ENCODE results near the gene BRICD5.
"Not testable (repeated sequence)": the region's sequence is repeated elsewhere in the genome, so short reads cannot be mapped to it uniquely, and the experiment has no call there.

The BRICD5 gene

DNA sequence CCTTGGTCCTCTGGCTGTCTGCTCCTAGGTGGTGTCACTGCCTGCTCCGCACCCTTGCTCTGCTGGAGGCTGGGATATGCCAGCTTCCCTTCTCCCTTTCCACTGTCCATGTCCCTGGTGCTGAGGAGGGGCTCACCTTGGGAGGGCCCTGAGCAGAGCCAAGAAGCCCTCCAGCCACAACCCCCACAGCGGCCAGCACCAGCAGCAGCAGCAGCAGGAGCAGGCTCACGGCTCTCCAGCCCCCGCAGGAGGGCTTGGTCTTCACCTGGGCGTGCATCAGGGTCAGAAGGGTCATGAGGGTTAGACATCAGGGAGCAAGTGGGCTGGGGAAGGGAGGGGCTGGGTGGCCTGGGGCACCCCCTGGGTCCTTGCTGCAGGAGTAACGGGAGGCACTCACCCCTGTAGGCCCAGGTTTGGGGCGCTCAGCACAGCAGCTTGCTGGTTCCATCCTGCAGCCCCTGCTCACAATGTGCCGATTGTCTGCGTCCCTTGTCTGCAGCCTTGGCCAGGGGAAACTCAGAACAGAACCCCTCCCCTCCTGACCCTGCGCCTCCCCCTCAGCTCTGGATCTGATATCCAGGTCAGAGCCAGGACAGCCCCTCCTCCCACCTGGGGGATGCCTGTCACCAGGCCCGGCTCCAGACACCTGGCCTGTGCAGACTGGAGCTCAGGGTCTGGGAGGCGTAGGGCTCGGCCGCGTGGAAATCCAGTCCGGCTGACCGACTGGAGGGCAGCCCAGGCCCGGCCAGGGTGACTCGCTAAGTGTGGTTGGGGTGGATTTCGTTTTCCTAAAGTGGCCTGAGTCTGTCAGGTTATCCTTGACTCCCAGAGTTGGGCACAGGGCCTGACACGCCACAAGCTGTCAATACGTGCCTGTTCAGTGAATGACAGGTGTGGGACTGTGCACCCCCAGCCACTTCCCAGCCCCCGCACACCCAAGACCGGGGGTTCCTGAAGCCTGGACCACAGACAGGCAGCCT, at the start of gene BRICD5:
Gene BRICD5, minus strand, starts transcription at position 478 of the 980 bp plus-strand sequence. Its CDS starts 30 bp downstream, at position 448.
- no peak for DNase-seq (ENCODE audit: low read depth in 2 of 2)

DNA sequence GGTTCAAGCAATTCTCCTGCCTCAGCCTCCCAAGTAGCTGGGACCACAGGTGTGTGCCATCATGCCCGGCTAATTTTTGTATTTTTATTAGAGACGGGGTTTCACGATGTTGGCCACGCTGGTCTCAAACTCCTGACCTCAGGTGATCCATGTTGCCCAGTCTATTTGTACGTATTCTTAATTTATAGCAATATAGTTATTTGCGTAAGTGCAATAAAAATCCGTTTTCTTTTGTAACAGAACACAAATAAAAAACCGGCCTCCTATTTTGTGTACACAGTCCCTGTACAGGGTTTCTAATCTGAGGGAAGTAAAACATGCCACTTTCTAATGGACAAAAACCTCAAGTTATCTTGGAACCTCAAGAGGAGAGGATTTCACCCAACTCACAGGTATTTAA, 49.6 kb upstream of the BRICD5 start:
- DNase-seq (ENCODE audit: low read depth in 2 of 2): no peak

DNA sequence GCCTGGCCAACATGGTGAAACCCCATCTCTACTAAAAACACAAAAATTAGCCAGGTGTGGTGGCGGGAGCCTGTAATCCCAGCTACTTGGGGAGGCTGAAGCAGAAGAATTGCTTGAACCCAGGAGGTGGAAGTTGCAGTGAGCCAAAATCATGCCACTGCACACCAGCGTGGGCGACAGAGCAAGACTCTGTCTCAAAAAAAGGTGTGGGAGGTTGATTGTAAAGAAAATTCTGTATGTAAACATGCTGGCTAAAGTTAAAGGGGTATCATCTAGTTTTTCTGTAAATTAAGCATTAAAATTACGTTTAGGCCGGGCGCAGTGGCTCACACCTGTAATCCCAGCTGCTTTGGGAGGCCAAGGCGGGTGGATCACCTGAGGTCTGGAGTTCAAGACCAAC, 47.9 kb upstream of the BRICD5 start:
- DNase-seq (ENCODE audit: low read depth in 2 of 2): not testable (repeated sequence)

DNA sequence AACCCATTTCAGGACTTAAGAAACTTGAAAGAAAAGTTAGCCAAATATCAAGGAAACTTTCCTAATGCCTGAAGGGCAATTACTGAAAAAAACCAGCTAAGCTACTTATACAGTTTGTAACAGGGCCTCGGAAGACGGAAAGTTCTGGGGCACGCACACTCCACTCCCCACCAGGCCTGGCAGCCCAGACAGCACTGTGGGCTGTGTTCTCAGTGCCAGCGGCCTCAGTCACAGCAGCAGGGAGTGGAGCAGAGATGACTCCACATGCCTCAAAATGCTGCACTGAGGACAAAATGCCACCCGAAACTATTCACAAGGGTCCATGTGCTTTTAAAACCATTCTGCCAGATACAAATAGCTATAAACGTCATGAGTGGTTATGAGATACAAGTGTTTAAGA, 47.1 kb upstream of the BRICD5 start:
- DNase-seq (ENCODE audit: low read depth in 2 of 2): no peak

DNA sequence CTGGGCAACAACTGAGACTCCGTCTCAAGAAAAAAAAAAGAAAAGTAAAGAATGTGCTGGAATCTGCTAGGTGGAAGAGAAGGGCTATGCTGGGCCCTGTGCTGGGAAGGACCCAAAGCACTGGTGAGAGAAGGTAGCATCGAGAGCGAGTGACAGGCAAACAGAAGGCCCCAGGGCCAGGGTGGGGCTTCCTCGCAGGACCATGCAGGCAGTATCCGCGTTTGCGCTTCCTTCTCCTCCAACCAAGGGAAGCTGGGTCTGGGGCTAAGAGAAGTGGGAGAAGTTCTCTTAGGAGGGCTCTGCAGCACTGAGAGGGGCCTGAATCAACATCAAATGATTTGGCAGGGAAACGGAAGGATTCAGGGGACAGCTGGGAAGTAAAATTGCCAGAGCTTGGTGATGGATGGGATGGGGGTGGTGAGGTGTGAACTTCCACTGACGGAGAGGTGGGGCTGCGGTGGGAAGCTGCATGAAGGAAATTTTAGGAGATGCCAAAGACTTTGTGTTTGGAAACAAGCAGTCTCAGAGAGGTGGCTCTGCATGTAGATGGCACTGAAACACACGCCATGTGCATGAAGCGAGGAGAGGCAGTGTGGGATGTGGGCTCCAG, 46.0 kb upstream of the BRICD5 start:
- DNase-seq (ENCODE audit: low read depth in 2 of 2): no peak

DNA sequence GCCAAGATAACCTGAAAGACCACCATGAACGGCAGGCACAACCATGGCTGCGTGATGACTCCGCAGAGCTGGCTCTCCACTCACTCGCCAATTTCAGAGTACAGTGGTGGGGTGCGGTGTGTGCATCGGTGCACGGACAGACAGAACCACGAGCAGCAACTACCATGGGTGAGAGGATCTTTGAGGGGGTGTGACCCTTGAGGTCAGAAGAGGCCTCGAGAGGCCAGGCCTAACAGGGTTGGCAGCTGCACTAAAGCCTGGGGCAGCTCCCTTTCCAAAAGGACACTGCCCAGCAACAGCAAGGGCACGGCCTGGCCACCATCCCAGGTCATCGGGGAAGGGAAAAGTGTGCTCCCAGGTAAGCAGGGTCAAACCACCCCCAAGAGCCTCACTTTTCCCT, 42.6 kb upstream of the BRICD5 start:
- no peak for DNase-seq (ENCODE audit: low read depth in 2 of 2)

DNA sequence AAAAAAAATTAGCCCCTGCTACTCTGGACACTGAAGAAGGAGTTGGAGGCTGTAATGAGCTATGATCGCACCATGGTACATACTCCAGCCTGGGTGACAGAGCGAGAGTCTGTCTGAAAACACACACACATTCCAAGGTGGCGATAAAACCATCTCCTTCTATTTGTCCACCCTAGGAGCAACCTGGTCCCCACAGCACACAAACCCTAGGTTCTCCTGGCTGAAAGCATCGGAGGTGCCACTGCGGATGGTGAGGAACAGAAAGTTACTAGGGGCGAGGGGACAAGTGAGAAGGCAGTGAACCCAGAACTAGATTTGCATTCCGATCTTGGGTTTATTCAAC, 42.1 kb upstream of the BRICD5 start:
- DNase-seq (ENCODE audit: low read depth in 2 of 2): no peak

DNA sequence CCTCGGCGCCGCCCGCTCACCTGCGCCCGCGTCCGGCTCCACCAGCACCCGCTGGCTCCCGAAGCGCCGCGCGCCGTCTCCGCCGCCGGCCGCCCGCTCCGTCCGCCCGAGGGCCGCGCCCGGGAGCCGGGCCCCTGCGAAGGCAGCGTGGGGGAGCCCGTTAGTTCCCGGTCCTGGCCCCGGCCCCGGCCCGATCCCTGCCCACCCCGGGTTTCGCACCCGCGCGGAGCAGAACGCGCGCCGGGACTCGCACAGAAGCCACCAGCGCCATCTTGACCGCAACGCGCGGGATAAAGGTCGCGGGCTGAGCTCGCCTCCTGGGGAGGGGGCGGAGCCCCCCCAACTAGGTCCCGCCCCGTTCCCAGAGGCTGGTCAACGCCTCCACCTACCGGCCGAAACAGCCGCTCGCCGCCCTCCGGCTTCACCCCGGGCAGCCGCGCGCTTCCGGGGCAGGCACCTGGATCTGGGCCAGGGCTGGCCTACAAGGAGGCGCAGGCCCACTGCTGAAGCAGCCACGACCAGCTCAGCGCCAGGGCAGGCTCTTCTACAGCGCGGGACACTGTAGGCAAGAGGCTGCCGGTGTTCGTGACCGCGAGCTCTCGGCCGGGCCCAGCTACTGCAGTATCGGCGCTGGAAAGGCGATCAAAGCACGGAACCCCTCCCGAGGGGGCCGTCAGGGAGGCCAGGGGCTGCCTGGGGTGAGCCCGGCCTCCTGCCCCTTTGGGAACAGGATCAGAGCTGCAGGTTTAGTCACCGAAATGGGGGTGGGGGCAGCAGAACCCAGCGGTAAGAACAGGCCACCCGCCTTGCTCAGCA, 40.8 kb upstream of the BRICD5 start, which contains the start of gene ECI1:
Gene ECI1, minus strand, starts transcription at position 292 of the 816 bp plus-strand sequence. Its CDS starts 21 bp downstream, at position 271.
- peak; percentile 63 to 65 for DNase-seq (ENCODE audit: low read depth in 2 of 2)

DNA sequence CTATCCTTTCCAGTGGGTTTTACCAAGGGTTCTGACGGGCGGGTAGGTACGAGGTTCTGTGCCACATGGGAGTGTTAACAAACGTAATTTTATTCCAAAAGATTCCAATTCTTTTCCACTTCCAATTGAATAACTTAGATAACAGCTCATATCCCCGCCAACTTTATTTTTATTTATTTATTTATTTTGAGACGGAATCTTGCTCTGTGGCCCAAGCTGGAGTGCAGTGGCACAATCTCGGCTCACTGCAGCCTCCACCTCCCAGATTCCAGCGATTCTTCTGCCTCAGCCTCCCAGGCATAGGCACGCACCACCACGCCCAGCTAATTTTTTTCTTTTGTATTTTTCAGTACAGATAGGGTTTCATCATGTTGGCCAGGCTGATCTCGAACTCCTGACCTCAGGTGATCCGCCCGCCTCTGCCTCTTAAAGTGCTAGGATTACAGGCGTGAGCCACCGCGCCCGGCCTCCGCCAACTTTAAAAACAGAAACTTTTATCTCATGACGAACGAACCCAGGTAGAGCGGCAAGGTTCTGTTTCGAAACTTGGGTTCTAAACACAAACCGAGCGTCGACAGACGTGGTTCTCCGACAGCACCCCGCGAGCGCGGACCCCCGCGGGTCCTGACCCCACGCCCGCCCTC, 40.1 kb upstream of the BRICD5 start:
- no peak for DNase-seq (ENCODE audit: low read depth in 2 of 2)

DNA sequence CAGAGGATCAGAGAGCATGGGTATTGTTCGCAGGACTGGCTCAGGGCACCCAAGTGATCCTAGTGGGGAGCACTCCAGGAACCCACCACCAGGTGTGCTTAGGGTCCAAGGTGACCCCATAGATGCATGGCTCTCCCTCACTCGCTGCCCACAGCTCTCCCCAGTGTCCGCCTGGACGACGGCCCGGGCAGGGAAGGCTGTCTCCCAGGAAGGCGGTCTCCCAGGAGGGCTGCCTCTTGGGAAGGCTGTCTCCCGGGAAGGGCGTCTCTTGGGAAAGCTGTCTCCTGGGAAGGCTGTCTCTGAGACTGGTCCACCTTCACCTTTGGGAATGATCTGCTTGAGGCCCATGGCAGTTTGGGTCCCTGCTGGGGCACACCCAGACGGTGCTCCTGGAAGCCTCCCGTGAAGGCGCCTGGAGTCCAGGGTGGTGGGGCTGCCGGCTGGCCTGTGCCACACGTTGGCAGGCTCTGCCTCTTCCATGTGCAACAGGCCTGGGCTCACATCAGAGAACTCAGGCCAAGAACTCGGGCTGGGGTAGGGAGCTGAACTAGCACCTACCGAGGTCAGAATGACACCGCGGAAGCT, 35.7 kb upstream of the BRICD5 start:
- no peak for DNase-seq (ENCODE audit: low read depth in 2 of 2)

DNA sequence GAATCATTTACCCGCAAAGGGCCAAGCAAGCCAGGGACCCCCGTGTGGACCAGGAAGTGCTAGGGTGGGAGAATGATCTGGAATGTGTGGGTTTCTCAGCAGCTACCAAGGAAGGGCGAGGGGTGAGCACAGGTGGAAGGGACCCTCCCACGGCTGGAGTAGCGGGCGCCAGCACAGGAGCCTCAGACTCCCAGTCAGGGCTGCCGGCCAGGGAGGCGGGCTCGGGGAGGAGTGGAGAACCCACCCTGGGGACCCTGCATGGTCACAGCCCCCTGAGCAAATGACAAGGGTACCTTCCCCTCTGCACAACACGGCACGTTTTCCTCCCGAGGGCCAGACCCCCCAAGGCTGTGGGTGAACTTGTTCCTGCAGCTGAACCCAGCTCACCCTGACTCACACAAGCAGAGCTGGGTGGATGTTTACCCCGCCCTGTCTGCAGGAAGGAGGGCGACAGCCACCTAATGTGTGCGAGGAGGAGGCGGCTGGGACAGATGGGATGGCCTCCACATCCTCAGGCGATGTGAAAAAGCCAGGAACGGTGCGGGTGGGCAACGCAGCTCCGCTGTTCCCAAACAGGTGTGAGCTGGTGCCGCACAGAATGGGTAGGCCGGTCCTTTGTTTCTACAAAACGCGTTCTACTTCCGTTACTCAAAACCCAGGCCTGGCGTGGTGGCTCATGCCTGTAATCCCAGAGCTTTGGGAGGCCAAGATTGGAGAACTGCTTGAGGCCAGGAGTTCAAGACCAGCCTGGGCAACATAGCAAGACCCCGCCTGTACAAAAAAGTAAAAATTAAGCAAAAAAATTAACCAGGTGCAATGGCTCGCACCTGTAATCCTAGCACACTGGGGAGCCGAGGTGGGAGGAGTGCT, 34.5 kb upstream of the BRICD5 start:
- no peak for DNase-seq (ENCODE audit: low read depth in 2 of 2)

DNA sequence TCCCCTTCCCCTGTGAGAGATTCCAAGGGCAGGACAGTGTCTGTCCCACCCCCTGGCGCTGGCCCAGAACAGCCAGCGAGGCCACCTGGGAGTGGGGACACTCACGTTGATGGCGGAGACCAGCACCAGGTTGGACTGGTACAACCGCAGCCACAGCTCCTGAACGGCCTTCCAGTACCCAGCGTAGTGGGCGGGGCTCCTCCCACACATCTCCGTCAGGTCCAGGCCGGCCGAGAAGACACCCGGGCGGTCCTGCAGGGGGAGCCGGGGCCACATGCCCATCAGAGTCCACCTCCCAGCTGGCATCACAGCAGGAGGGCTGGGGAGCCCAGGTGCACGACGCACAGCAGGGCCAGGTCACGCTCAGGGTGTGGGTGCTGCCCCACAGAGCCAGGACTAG, 33.6 kb upstream of the BRICD5 start:
- no peak for DNase-seq (ENCODE audit: low read depth in 2 of 2)

DNA sequence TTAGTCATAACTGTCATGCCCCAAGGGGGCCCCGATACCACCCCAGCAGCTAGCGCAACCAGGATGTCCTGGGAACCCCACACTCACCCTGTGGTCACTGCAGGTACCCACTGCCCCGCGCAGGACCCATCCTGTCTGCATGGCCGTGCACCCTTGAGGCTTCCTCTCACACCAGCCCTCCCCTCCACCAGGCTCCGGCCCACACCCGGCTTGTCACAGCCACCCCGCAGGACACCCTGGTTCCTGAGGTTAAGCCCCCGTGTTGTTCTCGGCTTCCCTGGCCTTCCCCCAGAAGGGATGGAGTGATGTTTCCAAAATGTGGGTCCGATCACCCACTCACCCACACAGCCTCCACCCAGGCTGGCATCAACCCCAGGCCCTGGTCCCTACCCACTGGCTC, 33.1 kb upstream of the BRICD5 start:
- DNase-seq (ENCODE audit: low read depth in 2 of 2): no peak

DNA sequence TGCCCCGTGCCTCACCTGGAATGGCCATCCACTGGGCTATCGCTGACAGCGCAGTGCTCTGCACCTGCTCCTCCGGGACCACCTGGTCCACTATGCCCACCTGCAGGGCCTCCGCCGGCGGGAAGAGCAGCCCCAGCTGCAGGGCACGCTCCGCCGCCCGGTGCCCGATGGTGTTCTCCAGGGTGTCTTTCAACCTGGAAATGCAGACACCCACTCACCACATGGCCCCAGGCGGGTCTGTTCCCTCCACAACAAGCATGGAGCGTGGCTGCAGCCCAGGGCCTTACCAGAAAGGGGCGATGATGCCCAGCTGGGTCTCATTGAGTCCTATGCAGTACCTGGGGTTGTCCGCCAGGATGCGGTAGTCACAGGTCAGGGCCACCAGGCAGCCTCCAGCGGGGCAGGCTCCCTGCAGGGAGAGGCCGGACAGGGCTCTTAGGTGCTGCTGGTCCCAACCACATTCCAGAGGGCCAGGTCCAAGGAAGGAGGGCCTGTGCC, 32.4 kb upstream of the BRICD5 start:
- no peak for DNase-seq (ENCODE audit: low read depth in 2 of 2)

DNA sequence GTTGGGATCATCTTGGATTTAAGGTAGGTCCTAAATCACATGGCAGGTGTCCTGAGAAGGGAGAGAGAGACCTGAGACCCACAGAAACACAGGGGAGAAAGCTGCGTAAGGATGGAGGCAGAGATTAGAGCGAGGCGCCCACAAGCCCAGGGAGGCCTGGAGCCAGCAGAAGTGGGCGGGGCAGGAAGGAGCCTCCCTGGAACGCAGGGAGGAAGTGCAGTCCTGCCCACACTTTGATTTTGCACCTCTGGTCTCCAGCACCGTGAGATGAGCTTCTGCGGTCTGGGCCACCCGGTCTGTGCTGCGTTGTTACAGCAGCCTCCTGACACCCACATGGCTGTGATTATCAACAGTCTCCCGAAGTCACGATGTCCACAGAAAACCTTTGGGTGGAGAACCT, 31.9 kb upstream of the BRICD5 start:
- DNase-seq (ENCODE audit: low read depth in 2 of 2): no peak

DNA sequence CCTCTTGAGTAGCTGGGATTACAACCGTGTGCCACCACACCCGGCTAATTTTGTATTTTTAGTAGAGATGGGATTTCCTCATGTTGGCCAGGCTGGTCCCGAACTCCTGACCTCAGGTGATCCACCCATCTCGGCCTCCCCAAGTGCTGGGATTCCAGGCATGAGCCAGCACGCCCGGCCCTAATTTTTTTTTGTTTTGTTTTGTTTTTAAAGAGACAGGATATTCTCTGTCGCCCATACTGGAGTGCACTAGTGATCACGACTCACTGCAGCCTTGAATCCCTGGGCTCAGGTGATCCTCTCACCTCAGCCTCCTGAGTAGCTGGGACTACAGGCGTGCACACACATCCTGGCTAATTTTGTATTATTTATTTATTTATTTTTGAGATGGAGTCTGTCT, 29.7 kb upstream of the BRICD5 start:
- DNase-seq (ENCODE audit: low read depth in 2 of 2): not testable (repeated sequence)

DNA sequence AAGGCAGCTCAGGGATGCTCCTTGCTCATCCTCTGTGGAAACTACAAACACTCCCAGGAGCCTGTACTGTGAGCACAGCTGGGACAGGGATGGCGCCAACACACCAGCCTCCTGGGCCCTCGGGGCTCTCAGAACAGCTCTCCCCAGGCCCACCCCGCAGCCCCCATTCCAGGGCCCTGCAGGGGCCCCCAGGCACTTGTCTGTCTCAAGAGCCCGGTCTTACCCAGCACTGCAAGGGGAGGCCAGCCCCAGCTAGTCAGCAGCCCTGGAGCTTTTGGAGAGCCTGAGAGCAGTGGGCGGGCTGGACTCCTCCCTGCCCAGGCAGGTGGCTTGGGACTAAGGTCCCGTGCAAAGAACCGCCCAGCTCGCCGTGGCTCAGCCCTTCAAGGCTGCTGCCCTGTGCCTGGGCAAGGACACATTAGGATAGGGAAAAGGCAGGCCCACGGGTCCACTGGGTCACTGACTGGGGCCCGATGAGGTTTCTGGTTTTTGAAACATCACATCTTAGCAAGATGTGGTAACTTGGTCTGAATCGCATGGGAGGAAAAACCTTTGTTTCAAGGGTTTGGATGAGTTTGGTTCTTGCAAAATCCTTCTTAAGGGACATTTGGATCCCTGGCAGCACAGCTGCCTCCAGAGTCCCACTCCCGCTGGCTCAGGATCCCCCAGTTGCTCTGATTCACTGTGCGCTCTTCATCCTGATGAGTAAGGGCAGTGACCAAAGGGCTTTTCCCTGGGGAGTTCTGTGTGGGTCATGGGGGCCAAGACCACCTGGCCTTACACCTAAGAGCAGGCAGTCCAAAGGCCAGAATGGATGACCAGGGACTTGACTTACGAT, 28.4 kb upstream of the BRICD5 start:
- DNase-seq (ENCODE audit: low read depth in 2 of 2): no peak

DNA sequence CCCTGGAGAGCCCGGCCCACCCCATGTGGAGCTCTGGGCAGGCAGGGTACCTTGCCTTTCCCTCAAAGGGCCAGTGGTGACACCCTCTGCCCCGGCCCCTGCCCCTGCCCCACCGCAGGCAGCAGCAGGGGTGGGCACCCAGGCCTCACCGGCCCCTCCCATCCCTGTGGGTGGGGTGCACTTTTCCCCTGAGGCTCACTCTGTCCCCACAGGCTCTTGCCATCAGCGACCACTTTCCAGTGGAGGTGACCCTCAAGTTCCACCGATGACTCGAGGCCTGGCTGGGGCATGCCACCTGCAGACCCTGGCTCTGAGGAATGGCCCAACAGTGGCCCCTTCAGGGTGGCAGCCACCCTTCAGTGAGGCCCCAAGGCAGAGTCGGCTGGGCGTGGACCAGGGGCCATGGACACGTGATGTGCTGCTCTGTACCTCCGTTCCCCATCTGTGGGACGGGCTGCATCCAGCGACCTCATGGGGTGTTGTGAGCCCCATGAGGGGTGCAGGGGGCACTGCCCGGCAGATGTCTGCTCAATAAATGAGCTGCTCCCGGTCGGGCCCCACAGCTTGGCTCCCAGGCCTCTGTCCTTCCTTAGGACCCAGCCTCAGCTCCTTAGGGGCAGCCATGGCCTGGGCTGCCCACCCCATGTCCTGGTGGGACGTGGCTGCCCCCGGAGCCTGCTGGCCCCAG, 27.6 kb upstream of the BRICD5 start:
- DNase-seq (ENCODE audit: low read depth in 2 of 2): no peak

All from fibroblast of skin of left quadriceps (primary cell).